Esophagus muscularis mucosa (tissue), 4 donors: ENCODE measurements around the gene TM4SF5.

Experiments
- CTCF ChIP-seq, 3 experiments: fragments of 200-600 bp in 2 of 3; fragments of 450-650 bp in 1 of 3; sonication (generic) in 2 of 3; IDR thresholded peaks; one replicate each; pipeline ENCODE4 v1.5.1; 2017 to 2019; ENCODE audit warnings: antibody characterized with exemption in 3 of 3, mild to moderate bottlenecking in 2 of 3, moderate library complexity in 1 of 3
- EP300 ChIP-seq: sonication (generic); formaldehyde crosslinking; IDR thresholded peaks from one replicate; pipeline ENCODE4 v1.6.1; 2017; ENCODE audit warnings: antibody characterized with exemption
- POLR2AphosphoS5 ChIP-seq, 2 donors: sonication (generic); formaldehyde crosslinking; IDR thresholded peaks; one replicate each; pipeline ENCODE4 v1.6.1; 2017; ENCODE audit warnings: antibody characterized with exemption in 2 of 2

DNA sequence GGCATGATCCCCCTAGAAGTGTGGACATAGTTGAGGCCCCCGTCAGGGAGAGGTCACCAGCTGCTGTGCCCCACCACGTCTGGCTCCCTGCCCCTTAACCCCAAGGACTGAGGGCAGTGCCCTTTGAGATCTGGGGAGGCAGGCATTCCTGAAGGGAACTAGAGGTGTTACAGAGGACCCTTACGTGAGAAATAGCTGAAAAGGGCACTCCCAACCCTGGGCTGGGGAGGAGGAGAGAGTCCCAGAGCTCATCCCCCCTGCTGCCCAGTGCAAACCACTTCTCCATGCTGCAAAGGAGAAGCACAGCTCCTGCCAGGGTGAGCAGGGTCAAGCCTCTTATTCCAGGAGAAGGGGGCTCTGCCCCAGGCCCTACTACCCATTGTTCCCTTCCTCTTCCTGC lies 51.1 kb downstream of the TM4SF5 start:
- no peak for TF ChIP-seq CTCF (IDR thresholded peaks at IDR 0.05)
- TF ChIP-seq POLR2AphosphoS5 (IDR thresholded peaks at IDR 0.05) = no peak
- TF ChIP-seq EP300 = no peak
